HG03432 (cell line): ENCODE measurements around the gene RALGPS2.
"Not testable (repeated sequence)": the region's sequence is repeated elsewhere in the genome, so short reads cannot be mapped to it uniquely, and the experiment has no call there.

ENCODE experiments used
- ATAC-seq: cut with Tn5 transposase; IDR thresholded peaks from one replicate; pipeline ENCODE4 v1.9.1; 2021; ENCODE audit warnings: mild to moderate bottlenecking, moderate library complexity; ENCODE audit not compliant: unreplicated experiment

The RALGPS2 gene

DNA sequence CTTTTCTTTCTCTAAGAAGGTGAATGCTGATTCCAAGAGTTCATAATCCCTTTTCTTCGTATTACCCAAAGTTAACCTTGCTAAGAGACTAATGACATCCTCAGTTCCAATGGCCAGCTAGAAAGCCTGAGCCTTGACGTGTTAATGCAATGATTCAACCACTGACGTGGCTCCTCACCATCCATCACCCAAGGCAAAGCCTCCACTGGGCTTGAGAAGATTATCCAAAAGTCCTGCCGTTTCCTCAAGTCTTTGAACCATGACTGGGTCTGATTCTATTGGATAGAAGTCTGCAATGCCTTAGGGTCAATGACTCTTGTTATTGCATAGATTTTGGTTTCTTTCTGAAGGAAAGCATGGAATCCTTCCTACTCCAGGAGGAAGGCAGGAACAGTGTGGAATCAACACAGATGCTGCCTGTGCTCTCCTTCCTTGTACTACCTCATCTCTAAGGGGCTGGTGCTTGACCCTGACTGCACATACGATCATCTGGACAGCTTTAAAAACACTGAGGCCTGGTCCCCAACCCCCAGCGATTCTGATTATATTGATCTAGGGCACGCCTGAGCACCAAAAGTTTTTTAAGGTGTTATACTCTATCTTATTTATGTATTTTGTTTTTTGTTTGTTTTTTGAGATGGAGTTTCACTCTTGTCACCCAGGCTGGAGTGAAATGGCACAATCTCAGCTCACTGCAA is 215.2 kb downstream of the RALGPS2 start:
- ATAC-seq = no peak

DNA sequence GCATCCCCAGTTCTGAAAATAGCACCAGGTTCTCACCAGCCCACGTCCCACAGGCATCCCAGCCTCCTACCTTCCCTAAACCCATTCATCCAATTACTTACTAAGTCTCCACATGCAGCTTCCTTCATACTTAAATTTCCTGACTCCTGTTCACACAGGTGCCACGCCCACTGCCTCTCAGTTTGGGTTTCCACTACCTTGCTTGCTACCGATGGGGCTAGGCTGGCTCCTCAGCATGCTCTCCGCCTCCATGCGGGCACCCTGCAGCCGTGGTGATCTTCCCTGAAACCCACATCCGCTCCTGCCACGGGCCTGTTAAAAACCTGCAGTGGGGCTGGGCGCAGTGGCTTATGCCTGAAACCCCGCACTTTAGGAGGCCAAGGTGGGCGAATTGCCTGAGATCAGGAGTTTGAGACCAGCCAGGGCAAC is 216.2 kb downstream of the RALGPS2 start:
- no peak for ATAC-seq

DNA sequence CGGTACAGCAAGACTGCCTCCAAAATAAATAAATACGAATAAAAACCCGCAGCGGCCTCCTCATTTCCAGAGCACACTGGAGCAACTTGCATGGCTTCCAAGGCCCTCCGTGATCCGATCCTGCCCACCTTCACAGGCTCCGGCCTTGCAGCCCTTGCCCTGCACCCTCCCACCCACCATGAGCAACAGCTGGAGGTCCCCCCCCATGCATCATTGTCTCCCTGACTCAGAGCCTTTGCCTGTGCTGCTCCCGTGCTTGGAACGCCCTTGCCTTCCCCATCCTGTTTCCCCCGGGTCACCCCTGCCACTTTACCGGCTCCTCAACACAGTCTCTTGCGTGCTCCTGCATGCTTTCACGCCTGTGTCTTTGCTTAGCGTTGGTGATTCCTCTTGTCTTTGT is 216.8 kb downstream of the RALGPS2 start:
- no peak for ATAC-seq

GRCh38 chr1:178942285-178943198 is 217.5 kb downstream of the RALGPS2 start:
- ATAC-seq = no peak

DNA sequence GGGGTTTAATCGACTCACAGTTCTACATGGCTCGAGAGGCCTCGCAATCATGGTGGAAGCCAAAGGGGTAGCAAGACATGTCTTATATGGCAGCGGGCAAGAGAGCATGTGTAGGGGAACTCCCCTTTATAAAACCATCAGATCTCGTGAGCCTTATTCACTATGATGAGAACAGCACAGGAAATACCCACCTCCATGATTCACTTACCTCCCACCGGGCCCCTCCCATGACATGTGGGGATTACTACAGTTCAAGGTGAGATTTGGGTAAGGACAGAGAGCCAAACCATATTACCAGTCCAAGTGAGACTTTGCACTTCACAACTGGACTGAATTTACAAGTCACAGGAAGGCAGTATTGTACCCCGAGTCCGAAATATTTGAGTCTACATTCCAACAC is 219.7 kb downstream of the RALGPS2 start:
- ATAC-seq = no peak

GRCh38 chr1:178945763-178946266 is 220.8 kb downstream of the RALGPS2 start:
- ATAC-seq = no peak

DNA sequence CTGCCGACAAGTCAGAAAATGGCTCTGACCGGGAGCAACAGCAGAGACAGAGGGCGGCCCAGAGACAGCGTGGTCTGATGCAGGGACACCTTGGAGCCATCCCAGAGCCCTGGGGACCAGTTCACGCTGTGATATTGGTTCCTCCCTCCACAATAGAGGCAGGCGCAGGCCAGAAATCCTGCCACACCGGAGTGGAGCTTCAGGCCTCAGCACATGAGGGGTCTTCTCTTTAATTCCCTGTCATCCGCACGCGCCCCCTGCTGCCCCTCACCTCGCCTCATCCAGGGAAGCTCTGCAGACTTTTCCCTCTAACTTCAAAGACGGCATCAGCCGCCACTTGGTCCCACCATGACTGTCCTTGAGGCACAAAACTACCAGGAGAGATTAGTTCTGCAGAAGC is 221.4 kb downstream of the RALGPS2 start:
- no peak for ATAC-seq

GRCh38 chr1:178946855-178947676 is 222.0 kb downstream of the RALGPS2 start:
- ATAC-seq = no peak

DNA sequence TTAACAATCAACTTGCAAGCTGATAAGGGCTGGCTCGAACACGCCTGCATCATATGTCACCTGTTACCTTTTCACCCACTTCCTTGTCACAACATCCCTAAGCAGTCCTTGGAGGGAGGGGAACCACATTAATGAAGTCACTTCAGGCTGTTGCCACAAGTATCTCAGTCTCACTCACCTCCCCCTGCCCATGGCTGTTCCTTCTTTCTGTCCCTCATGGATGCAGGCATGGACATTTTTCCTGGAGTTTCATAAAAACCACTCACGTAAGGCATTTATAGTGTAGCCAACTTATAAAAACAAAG is 222.6 kb downstream of the RALGPS2 start:
- ATAC-seq = no peak

GRCh38 chr1:178948676-178949075 is 223.6 kb downstream of the RALGPS2 start:
- ATAC-seq = no peak

DNA sequence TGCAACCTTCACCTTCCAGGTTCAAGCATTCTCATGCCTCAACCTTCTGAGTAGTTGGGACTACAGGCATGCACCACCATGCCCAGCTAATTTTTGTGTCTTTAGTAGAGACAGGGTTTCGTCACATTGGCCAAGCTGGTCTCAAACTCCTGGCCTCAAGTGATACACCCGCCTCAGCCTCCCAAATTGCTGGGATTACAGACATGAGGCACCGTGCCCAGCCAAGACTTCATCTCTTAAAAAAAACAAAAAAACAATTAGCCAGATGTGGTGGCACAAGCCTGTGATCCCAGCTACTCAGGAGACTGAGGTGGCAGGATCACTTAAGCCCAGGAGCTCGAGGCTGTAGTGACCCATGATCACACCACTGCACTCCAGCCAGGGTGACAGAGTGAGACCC is 224.8 kb downstream of the RALGPS2 start:
- not testable (repeated sequence) for ATAC-seq

DNA sequence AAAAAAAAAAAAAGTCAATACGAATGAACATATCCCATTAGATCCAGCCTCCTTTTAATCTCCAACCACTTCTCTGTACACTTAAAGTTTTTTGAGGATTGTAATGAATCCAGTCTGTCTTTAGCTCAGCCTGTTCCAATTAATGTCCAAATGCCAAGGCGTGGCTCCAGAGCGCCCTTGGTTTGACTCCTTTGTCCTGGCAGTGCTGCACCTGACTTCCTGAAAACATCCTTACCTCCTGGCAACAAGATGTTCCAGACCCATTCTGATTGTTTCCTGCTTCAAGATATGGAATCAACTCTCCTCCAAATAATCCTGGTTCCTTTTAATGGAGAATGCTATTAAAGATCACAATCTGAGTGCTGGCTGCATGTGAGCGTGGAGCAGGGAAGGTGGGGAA is 226.6 kb downstream of the RALGPS2 start:
- no peak for ATAC-seq

- ATAC-seq = no peak
These were observed 228.0 kb downstream of the RALGPS2 start for GRCh38 chr1:178953034-178953433.

- ATAC-seq = no peak
These were observed 228.7 kb downstream of the RALGPS2 start for GRCh38 chr1:178953538-178954324.

GRCh38 chr1:178954325-178954690 is 229.3 kb downstream of the RALGPS2 start:
- no peak for ATAC-seq

- no peak for ATAC-seq
These were observed 229.9 kb downstream of the RALGPS2 start for GRCh38 chr1:178954937-178955336.

- no peak for ATAC-seq
These were observed 230.4 kb downstream of the RALGPS2 start for GRCh38 chr1:178955391-178955954.

- ATAC-seq = no peak
These were observed 233.4 kb downstream of the RALGPS2 start for GRCh38 chr1:178958491-178958890.

GRCh38 chr1:178959543-178960460 is 234.8 kb downstream of the RALGPS2 start:
- no peak for ATAC-seq
